Parathyroid adenoma (tissue), 2 donors: Measurements from ENCODE around the gene DDB1.

Source experiments
- H2AFZ ChIP-seq: fragments of 300-600 bp; sonication (generic); one replicate; pipeline ENCODE4 v1.7.0; 2017; ENCODE audit warnings: antibody characterized with exemption, mild to moderate bottlenecking
- H3K27ac ChIP-seq: fragments of 300-600 bp; sonication (generic); one replicate; pipeline ENCODE4 v1.7.0; 2017
- H3K27me3 ChIP-seq: fragments of 300-600 bp; sonication (generic); one replicate; pipeline ENCODE4 v1.7.0; 2017; ENCODE audit warnings: low read length; ENCODE audit not compliant: control insufficient read depth, insufficient read depth
- H3K36me3 ChIP-seq: fragments of 300-600 bp; sonication (generic); one replicate; pipeline ENCODE4 v1.7.0; 2017; ENCODE audit warnings: low read length; ENCODE audit not compliant: control insufficient read depth, insufficient read depth
- H3K4me1 ChIP-seq: fragments of 300-600 bp; sonication (generic); one replicate; pipeline ENCODE4 v1.7.0; 2017; ENCODE audit warnings: control low read depth
- H3K4me2 ChIP-seq: fragments of 300-600 bp; sonication (generic); one replicate; pipeline ENCODE4 v1.7.0; 2017; ENCODE audit warnings: low read length
- H3K4me3 ChIP-seq: fragments of 300-600 bp; sonication (generic); one replicate; pipeline ENCODE4 v1.7.0; 2017; ENCODE audit warnings: low read depth, low read length
- H3K79me2 ChIP-seq: fragments of 300-600 bp; sonication (generic); one replicate; pipeline ENCODE4 v1.7.0; 2017; ENCODE audit warnings: control low read depth
- H3K9ac ChIP-seq: fragments of 300-600 bp; sonication (generic); one replicate; pipeline ENCODE4 v1.7.0; 2017; ENCODE audit warnings: mild to moderate bottlenecking
- H3K9me3 ChIP-seq: fragments of 300-600 bp; sonication (generic); one replicate; pipeline ENCODE4 v1.7.0; 2017; ENCODE audit warnings: low read length; ENCODE audit not compliant: control insufficient read depth
- CTCF ChIP-seq: fragments of 300-600 bp; sonication (generic); IDR thresholded peaks from one replicate; pipeline ENCODE4 v1.7.0; 2017; ENCODE audit warnings: antibody characterized with exemption, mild to moderate bottlenecking
- donor health status: primary hyperparathyroidism.

DDB1 gene

DNA sequence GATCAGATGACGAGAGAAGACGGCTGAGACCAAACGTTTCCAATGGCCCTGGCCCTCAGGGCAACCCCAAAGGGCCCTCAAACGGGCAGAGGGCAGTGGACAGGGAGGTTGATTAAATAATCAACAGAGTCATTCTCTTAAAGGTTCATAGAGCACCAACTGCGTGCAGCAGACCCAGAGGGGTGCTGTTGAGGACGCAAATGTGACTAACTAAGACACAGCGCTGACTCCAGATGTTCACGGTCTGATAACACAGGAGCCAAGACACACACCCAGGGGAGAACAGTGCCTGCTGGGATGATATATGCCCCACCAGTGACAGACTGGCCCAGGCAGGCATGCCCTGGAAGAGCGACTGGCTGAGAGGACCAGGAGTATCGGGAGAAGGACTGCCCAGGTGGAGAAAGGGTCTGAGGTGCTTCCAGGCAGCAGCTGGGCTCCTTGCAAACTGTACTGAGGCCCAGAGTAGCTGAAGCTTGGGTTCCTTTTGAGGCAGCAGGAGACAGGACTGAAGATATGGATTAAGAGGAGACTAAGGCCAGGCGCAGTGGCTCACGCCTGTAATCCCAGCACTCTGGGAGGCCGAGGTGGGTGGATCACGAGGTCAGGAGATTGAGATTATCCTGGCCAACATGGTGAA lies 45.4 kb downstream of the DDB1 start:
- Histone ChIP-seq H3K9ac (no peak overlapping the region), H2AFZ (no peak overlapping the region), H3K4me1 (no peaks in the 10 kb centered on the region), H3K4me3 (no peak overlapping the region), H3K27ac (no peak overlapping the region), H3K4me2 (no peak overlapping the region), H3K79me2 (no peaks in the 10 kb centered on the region), H3K36me3 (no peaks in the 10 kb centered on the region), H3K27me3 (no peaks in the 10 kb centered on the region), H3K9me3 (no peaks in the 10 kb centered on the region)
- no peak for TF ChIP-seq CTCF

GRCh38 chr11:61283613-61284012 lies 49.3 kb downstream of the DDB1 start:
- Histone ChIP-seq H3K27ac (no peak overlapping the region), H3K9me3 (no peaks in the 10 kb centered on the region), H3K4me3 (no peak overlapping the region), H3K4me2 (no peak overlapping the region), H2AFZ (no peak overlapping the region), H3K9ac (no peak overlapping the region), H3K27me3 (no peaks in the 10 kb centered on the region), H3K4me1 (no peaks in the 10 kb centered on the region), H3K36me3 (no peaks in the 10 kb centered on the region), H3K79me2 (no peaks in the 10 kb centered on the region)
- no peak for TF ChIP-seq CTCF

DNA sequence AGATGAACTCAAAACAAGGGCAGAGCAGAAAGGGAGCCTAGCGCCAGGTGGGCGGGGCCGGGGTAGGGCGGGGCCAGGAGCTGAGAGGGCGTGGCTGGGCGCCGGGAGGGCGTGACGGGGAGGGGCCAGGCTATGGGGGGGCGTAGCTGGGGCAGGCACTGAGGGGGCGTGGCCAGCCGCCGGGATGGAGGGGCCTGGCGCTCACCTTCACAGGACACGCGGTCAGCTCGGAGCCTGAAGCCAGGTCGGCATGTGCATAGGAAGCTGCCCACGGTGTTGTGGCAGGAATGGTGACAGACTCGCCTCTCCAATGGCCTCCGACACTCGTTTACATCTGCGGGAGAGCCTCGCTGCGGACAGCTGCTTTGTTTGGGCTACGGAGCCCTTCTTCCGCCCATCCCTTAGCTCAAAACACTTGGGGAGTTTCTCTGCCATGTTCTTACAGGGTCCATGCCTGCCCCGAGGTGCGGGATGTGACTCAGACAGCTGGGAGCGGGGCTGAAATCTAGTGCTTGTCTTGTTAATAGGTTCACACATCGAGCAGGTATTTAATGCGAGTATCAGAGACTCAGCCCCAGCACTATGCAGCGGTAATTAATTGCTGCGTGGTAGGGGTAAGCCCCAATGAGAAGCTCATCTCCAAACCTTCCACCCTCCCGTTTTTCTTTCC lies 51.2 kb downstream of the DDB1 start:
- TF ChIP-seq CTCF = no peak

DNA sequence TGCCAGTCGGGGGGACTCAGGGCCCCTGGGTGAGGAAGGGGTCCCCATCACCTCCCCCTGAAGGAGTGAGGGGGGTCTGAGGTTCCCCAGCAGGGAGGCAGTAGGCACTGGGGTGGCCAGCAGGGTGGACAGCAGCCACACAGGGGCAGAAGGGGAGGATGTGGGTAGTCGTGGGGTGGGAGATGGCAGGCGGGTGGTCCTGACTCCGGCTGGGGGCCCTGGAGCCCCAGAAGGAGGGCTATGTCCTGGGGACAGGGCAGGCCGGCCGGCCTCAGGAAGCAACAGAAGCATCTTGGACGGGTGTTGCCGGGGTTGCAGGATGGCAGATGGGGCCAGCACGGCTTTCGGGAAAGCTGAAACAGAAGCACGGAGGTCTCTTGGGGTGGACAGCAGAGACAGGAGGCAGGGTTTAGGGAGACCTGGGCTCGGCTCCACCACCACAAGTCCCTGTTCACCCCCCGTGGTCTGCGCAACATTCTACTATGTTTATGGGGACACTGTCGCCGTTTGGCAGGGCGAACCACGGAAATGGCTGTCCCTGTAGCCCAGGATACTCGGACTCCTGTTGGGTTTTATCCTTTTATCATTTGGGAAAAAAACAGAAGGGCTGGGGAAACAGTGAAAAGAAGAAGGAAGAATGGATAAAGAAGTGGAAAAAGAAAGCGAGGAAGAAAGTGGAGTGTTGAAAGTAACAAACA lies 51.9 kb downstream of the DDB1 start:
- H2AFZ ChIP-seq = no peak overlapping the region
- H3K4me1 ChIP-seq = no peaks in the 10 kb centered on the region
- no peak overlapping the region for H3K9ac ChIP-seq
- no peaks in the 10 kb centered on the region for H3K36me3 ChIP-seq
- H3K27me3 ChIP-seq = no peaks in the 10 kb centered on the region
- no peaks in the 10 kb centered on the region for H3K79me2 ChIP-seq
- H3K9me3 ChIP-seq = no peaks in the 10 kb centered on the region
- no peak overlapping the region for H3K4me3 ChIP-seq
- no peak overlapping the region for H3K4me2 ChIP-seq
- H3K27ac ChIP-seq = no peak overlapping the region
- TF ChIP-seq CTCF = no peak

More for the DNA sequence above, 51.2 kb downstream of the DDB1 start:
- no peak overlapping the region for H3K27ac ChIP-seq
- H2AFZ ChIP-seq = no peak overlapping the region
- no peak overlapping the region for H3K9ac ChIP-seq
- no peaks in the 10 kb centered on the region for H3K79me2 ChIP-seq
- no peaks in the 10 kb centered on the region for H3K27me3 ChIP-seq
- H3K4me2 ChIP-seq = no peak overlapping the region
- H3K36me3 ChIP-seq = no peaks in the 10 kb centered on the region
- no peaks in the 10 kb centered on the region for H3K9me3 ChIP-seq
- H3K4me1 ChIP-seq = no peaks in the 10 kb centered on the region
- no peak overlapping the region for H3K4me3 ChIP-seq
